H1 (cell line): ENCODE data around the gene RIMBP2. TPM values are rescaled to one million over a fixed set of nuclear protein-coding genes. Genes with fewer than 3 reads are reported as not detected.

Experiments
- CTCF ChIA-PET: fragments of 300-600 bp; sonication (Branson Sonifier 250); formaldehyde crosslinking; loops from one replicate; lab custom pipeline; 2021; ENCODE audit not compliant: partially characterized antibody; lab: Charles Lee
- POLR2A ChIA-PET: fragments of 300-600 bp; sonication (Branson Sonifier 250); formaldehyde crosslinking; loops from one replicate; lab custom pipeline; 2021; ENCODE audit warnings: inconsistent platforms; ENCODE audit not compliant: partially characterized antibody; lab: Charles Lee
- DNase-seq, 2 experiments: peaks; one replicate each; pipeline versions ENCODE4 v3.0.0 to v3.0.0-alpha.2; 2010 to 2022; ENCODE audit warnings: low spot score in 2 of 2, low read depth in 1 of 2, mixed read lengths in 1 of 2
- FAIRE-seq: peaks from 2 replicates; lab custom pipeline; 2011; peaks lifted over from hg19 to GRCh38; lab: Jason Lieb, UNC
- H2AFZ ChIP-seq: 2 replicates; pipeline ENCODE4 v1.8.1; 2012; ENCODE audit warnings: low read length, inconsistent platforms
- H2AK5ac ChIP-seq: 2 replicates; pipeline ENCODE4 v1.6.1; 2013; ENCODE audit warnings: low read depth, low read length
- H2BK120ac ChIP-seq: replicated peaks from 2 replicates; pipeline ENCODE3; 2013; ENCODE audit warnings: low read depth, low read length, inconsistent platforms
- H2BK12ac ChIP-seq: 2 replicates; pipeline ENCODE4 v1.6.1; 2013; ENCODE audit warnings: low read depth, low read length
- H2BK15ac ChIP-seq: 2 replicates; pipeline ENCODE4 v1.6.1; 2013; ENCODE audit warnings: low read length
- H2BK20ac ChIP-seq: 2 replicates; pipeline ENCODE4 v1.6.1; 2013; ENCODE audit warnings: low read length
- H2BK5ac ChIP-seq: 2 replicates; pipeline ENCODE4 v1.6.1; 2013; ENCODE audit warnings: low read depth, low read length
- H3K14ac ChIP-seq: 2 replicates; pipeline ENCODE4 v1.6.1; 2013; ENCODE audit warnings: inconsistent platforms; ENCODE audit not compliant: insufficient read length
- H3K18ac ChIP-seq: 2 replicates; pipeline ENCODE4 v1.6.1; 2013; ENCODE audit warnings: low read length; ENCODE audit errors: extremely low read depth
- H3K23ac ChIP-seq: 2 replicates; pipeline ENCODE4 v1.6.1; 2013; ENCODE audit warnings: inconsistent platforms; ENCODE audit not compliant: insufficient read length
- H3K23me2 ChIP-seq: 2 replicates; pipeline ENCODE4 v1.6.1; 2013; ENCODE audit warnings: low read depth, low read length
- H3K27ac ChIP-seq: 2 replicates; pipeline ENCODE4 v1.6.1; 2011; ENCODE audit warnings: low read depth, low read length, inconsistent platforms
- H3K27me3 ChIP-seq, 4 experiments: replicated peaks in 1 of 4; 1 replicate in 1 of 4; 2 replicates in 3 of 4; pipeline versions ENCODE4 v1.6.1 to v1.8.1; 2011 to 2013; ENCODE audit warnings: low read length in 3 of 4, mild to moderate bottlenecking in 3 of 4, inconsistent platforms in 2 of 4, mixed read lengths in 2 of 4, moderate library complexity in 1 of 4; ENCODE audit not compliant: control insufficient read depth in 3 of 4, insufficient read depth in 3 of 4; ENCODE audit errors: extremely low read depth in 1 of 4
- H3K36me3 ChIP-seq, 4 experiments: 2 replicates each; pipeline versions ENCODE4 v1.6.1 to v1.8.1; 2011 to 2013; ENCODE audit warnings: mild to moderate bottlenecking in 4 of 4, low read length in 3 of 4, moderate library complexity in 2 of 4, control low read depth in 1 of 4, inconsistent platforms in 1 of 4; ENCODE audit not compliant: insufficient read depth in 4 of 4, control insufficient read depth in 2 of 4
- H3K4ac ChIP-seq: replicated peaks from 2 replicates; pipeline ENCODE3; 2013; ENCODE audit warnings: low read length, low read depth, mixed read lengths, inconsistent platforms; ENCODE audit not compliant: insufficient read length
- H3K4me1 ChIP-seq, 4 experiments: replicated peaks in 1 of 4; 1 replicate in 1 of 4; 2 replicates in 3 of 4; pipeline versions ENCODE4 v1.6.1 to v1.8.1; 2011 to 2013; ENCODE audit warnings: low read length in 3 of 4, inconsistent platforms in 2 of 4, mixed read lengths in 1 of 4; ENCODE audit not compliant: insufficient read depth in 4 of 4, control insufficient read depth in 3 of 4
- H3K4me2 ChIP-seq, 2 experiments: 2 replicates each; pipeline versions ENCODE4 v1.6.1 to v1.8.1; 2011 to 2013; ENCODE audit warnings: low read depth in 2 of 2, low read length in 2 of 2, control low read depth in 1 of 2, inconsistent platforms in 1 of 2, mild to moderate bottlenecking in 1 of 2; ENCODE audit not compliant: insufficient read depth in 1 of 2
- H3K4me3 ChIP-seq, 4 experiments: fragments of 200-600, 300-600 bp in 1 of 4; sonication (generic), shearing (Covaris generic), sonication (Bioruptor Twin) in 1 of 4; 2 replicates each; pipeline versions ENCODE4 v1.5.1 to v1.8.1; 2011 to 2016; ENCODE audit warnings: low read length in 4 of 4, low read depth in 3 of 4, control low read depth in 2 of 4, inconsistent platforms in 2 of 4, mild to moderate bottlenecking in 2 of 4, mixed read lengths in 1 of 4, moderate library complexity in 1 of 4; ENCODE audit not compliant: insufficient read depth in 2 of 4; ENCODE audit errors: extremely low read depth in 1 of 4
- H3K56ac ChIP-seq: replicated peaks from 2 replicates; pipeline ENCODE3; 2013; ENCODE audit warnings: low read depth, mild to moderate bottlenecking, mixed read lengths, low read length, inconsistent platforms; ENCODE audit not compliant: insufficient read length
- H3K79me1 ChIP-seq: 2 replicates; pipeline ENCODE4 v1.6.1; 2013; ENCODE audit warnings: low read depth, low read length, control low read depth
- H3K79me2 ChIP-seq, 2 experiments: 2 replicates each; pipeline versions ENCODE4 v1.6.1 to v1.8.1; 2012 to 2013; ENCODE audit warnings: low read length in 2 of 2, mild to moderate bottlenecking in 2 of 2, inconsistent platforms in 1 of 2; ENCODE audit not compliant: insufficient read depth in 2 of 2, control insufficient read depth in 1 of 2
- H3K9ac ChIP-seq, 4 experiments: replicated peaks in 1 of 4; 1 replicate in 1 of 4; 2 replicates in 3 of 4; pipeline versions ENCODE4 v1.6.1 to v1.8.1; 2011 to 2013; ENCODE audit warnings: low read depth in 3 of 4, low read length in 3 of 4, control low read depth in 2 of 4, mild to moderate bottlenecking in 2 of 4, moderate library complexity in 2 of 4, inconsistent platforms in 1 of 4; ENCODE audit errors: extremely low read depth in 1 of 4
- H3K9me3 ChIP-seq, 2 experiments: 2 replicates each; pipeline versions ENCODE4 v1.6.1 to v1.8.1; 2012 to 2013; ENCODE audit warnings: mild to moderate bottlenecking in 2 of 2, moderate library complexity in 2 of 2, control low read depth in 1 of 2, inconsistent platforms in 1 of 2, low read depth in 1 of 2, low read length in 1 of 2, mixed read lengths in 1 of 2; ENCODE audit not compliant: insufficient read depth in 2 of 2
- H4K20me1 ChIP-seq, 2 experiments: replicated peaks in 1 of 2; 2 replicates each; pipeline versions ENCODE3 to v1.8.1; 2011 to 2013; ENCODE audit warnings: inconsistent platforms in 2 of 2, low read length in 2 of 2, mild to moderate bottlenecking in 1 of 2; ENCODE audit not compliant: insufficient read depth in 2 of 2, control insufficient read depth in 1 of 2
- H4K5ac ChIP-seq: 2 replicates; pipeline ENCODE4 v1.6.1; 2013; ENCODE audit warnings: low read length, low read depth, mixed read lengths, inconsistent platforms; ENCODE audit not compliant: insufficient read length
- H4K8ac ChIP-seq: 2 replicates; pipeline ENCODE4 v1.8.0; 2013; ENCODE audit warnings: mild to moderate bottlenecking, moderate library complexity, low read length, inconsistent platforms; ENCODE audit not compliant: insufficient read depth; ENCODE audit errors: extremely low read depth
- H4K91ac ChIP-seq: replicated peaks from 2 replicates; pipeline ENCODE3; 2013; ENCODE audit warnings: low read length, mixed read lengths, inconsistent platforms; ENCODE audit not compliant: insufficient read length
- BCL11A ChIP-seq, 2 experiments: IDR thresholded peaks; one replicate each; pipeline ENCODE4 v1.6.1; 2011; ENCODE audit warnings: low read depth in 2 of 2, low read length in 2 of 2, mild to moderate bottlenecking in 2 of 2
- BRCA1 ChIP-seq: IDR thresholded peaks from 2 replicates; pipeline ENCODE4 v1.6.1; 2012; ENCODE audit warnings: low read depth, low read length, improper control_type of control experiment
- CEBPB ChIP-seq: IDR thresholded peaks from 2 replicates; pipeline ENCODE4 v1.6.1; 2012; ENCODE audit warnings: low read depth, low read length
- FOSL1 ChIP-seq: IDR thresholded peaks from 2 replicates; pipeline ENCODE4 v1.6.1; 2011; ENCODE audit warnings: mild to moderate bottlenecking, low read depth, low read length, moderate library complexity; ENCODE audit not compliant: insufficient read depth
- NRF1 ChIP-seq: IDR thresholded peaks from 2 replicates; pipeline ENCODE4 v1.6.1; 2011; ENCODE audit warnings: mild to moderate bottlenecking, low read depth, low read length, improper control_type of control experiment
- RNF2 ChIP-seq: fragments of 200-900, 300-1000 bp; sonication (generic); IDR thresholded peaks from 2 replicates; pipeline ENCODE4 v1.7.1; 2016; ENCODE audit warnings: borderline replicate concordance, low read depth, mild to moderate bottlenecking, antibody characterized with exemption, low read length; ENCODE audit not compliant: poor library complexity, severe bottlenecking; ENCODE audit errors: missing control alignments
- SP1 ChIP-seq: IDR thresholded peaks from 2 replicates; pipeline ENCODE4 v1.6.1; 2011; ENCODE audit warnings: low read depth, low read length
- SP2 ChIP-seq: IDR thresholded peaks from 2 replicates; pipeline ENCODE4 v1.6.1; 2012; ENCODE audit warnings: mild to moderate bottlenecking, low read length, inconsistent platforms
- SP4 ChIP-seq: IDR thresholded peaks from 2 replicates; pipeline ENCODE4 v1.6.1; 2012; ENCODE audit warnings: low read length, inconsistent platforms
- TBP ChIP-seq: IDR thresholded peaks from 2 replicates; pipeline ENCODE4 v1.6.1; 2011; ENCODE audit warnings: low read depth, low read length, improper control_type of control experiment
- WGBS, 2 experiments: shearing (Covaris generic) in 1 of 2; methylation state at CpG; one replicate each; pipeline versions ENCODE4 v1.1.6 to v1.1.7; 2013 to 2015; ENCODE audit warnings: low lambda C conversion rate in 2 of 2, mixed read lengths in 2 of 2, inconsistent platforms in 1 of 2, low coverage in 1 of 2, missing lambda C conversion rate in 1 of 2; ENCODE audit not compliant: insufficient replicate concordance in 2 of 2, insufficient coverage in 1 of 2, insufficient read length in 1 of 2; ENCODE audit errors: extremely low coverage in 1 of 2, missing lambda C conversion rate in 1 of 2; 5-methylcytosine and 5-hydroxymethylcytosine counted together
- polyA plus RNA-seq, 7 experiments: library from polyadenylated mRNA; depleted of rRNA in 3 of 7; stranded (reverse) in 5 of 7; unstranded in 2 of 7; fragments of >200 nt in 5 of 7; fragments of 200-250 nt in 2 of 7; gene quantifications; 1 replicate in 5 of 7; 2 replicates in 1 of 7; 4 replicates in 1 of 7; pipeline versions ENCODE4 v1.2.1 to v1.2.3, GENCODE V29; 2011 to 2013; ENCODE audit warnings: missing spikeins in 2 of 7, mixed read lengths in 2 of 7
- total RNA-seq: library from RNA; stranded (reverse); fragmentation: NEBNext Ultra II Directional; extraction: Animal tissue kit (Norgen Biotek cat#: 25700); gene quantifications from 2 replicates; pipeline ENCODE4 v1.2.1, GENCODE V29; 2021
- TF ChIP-seq, protein P1 (sequence below): IDR thresholded peaks from 2 replicates; pipeline ENCODE4 v1.6.1; 2012; ENCODE audit warnings: inconsistent platforms
- TF ChIP-seq, protein P2 (sequence below), 3 experiments: IDR thresholded peaks; 1 replicate in 2 of 3; 2 replicates in 1 of 3; pipeline versions ENCODE4 v1.5.1 to v1.6.1; 2011; ENCODE audit warnings: low read length in 3 of 3, mild to moderate bottlenecking in 3 of 3, inconsistent platforms in 2 of 3, low read depth in 1 of 3, moderate library complexity in 1 of 3; ENCODE audit not compliant: insufficient read depth in 1 of 3; ENCODE audit errors: control extremely low read depth in 1 of 3

Gene RIMBP2
- total and polyA plus RNA-seq, 2 of the 8 experiments (the other 6 are each of a cell fraction or from before 2014, with no cell fraction given) = 0.18 to 0.65 TPM

DNA sequence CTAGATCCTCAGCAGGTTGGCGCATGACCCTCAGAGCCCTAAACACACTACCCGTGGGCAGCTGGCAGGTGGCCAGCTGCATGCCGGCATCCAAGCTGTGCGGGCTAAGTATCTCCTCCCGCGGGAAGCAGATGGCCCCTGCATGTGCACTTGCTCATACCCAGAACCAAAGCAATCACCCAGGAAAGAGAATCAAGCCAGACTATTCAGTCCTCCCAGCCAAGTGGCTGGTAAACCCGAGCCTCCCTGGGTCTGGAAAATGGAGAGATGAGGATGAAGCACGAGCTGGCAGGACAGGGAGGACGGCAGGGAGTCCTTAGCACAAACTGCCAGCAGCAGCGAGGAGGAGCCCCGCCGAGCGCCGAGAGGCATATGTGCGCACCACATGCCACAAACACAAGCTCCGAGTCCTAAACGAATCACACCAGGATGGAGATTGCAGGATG lies 139.7 kb downstream of the RIMBP2 start:
- ChIA-PET CTCF (interaction anchor here (1.5 to 1.7 kb wide), 2 partner anchors 25 to 151 kb away, joined by 4 to 5 read pairs; no protein-coding TSS in a partner anchor), POLR2A (no interaction called here)
- WGBS, 2 experiments = 92% methylated on average over 17 of the region's 17 CpGs; no CpG with 5 or more reads in 1 of the 2 experiments
- FAIRE-seq (no peak), DNase-seq (no peak)
- H3K14ac ChIP-seq = no peak overlapping the region
- no peaks in the 10 kb centered on the region for H3K79me1 ChIP-seq
- H3K4ac ChIP-seq = no peak overlapping the region
- H2BK120ac ChIP-seq = no peak overlapping the region
- H2BK20ac ChIP-seq = no peak overlapping the region
- no peaks in the 10 kb centered on the region for H3K4me1 ChIP-seq
- H4K8ac ChIP-seq = no peak overlapping the region
- no peak overlapping the region for H3K56ac ChIP-seq
- H4K20me1 ChIP-seq = no peaks in the 10 kb centered on the region
- H3K23me2 ChIP-seq = no peaks in the 10 kb centered on the region; the same call in 1 of the 2 replicates
- H3K18ac ChIP-seq = no peak overlapping the region
- H3K36me3 ChIP-seq = no peaks in the 10 kb centered on the region
- H3K4me3 ChIP-seq = no peak overlapping the region
- no peak overlapping the region for H2AFZ ChIP-seq
- H3K4me2 ChIP-seq = no peak overlapping the region
- H3K27ac ChIP-seq = no peak overlapping the region
- H3K27me3 ChIP-seq = no peaks in the 10 kb centered on the region
- no peak overlapping the region for H4K5ac ChIP-seq
- H4K91ac ChIP-seq = no peak overlapping the region
- no peak overlapping the region for H3K23ac ChIP-seq
- H2BK5ac ChIP-seq = no peak overlapping the region
- H2BK15ac ChIP-seq = no peak overlapping the region
- no peak overlapping the region for H2AK5ac ChIP-seq
- H3K9me3 ChIP-seq = no peaks in the 10 kb centered on the region
- no peak overlapping the region for H2BK12ac ChIP-seq
- no peak overlapping the region for H3K9ac ChIP-seq
- no peaks in the 10 kb centered on the region for H3K79me2 ChIP-seq
- TF ChIP-seq BRCA1 (no peak), SP2 (no peak), BCL11A (IDR thresholded peaks at IDR 0.05; ENCODE audit: low read depth in 2 of 2, low read length in 2 of 2) (no peak), FOSL1 (no peak), SP1 (no peak), TBP (no peak), RNF2 (no peak), NRF1 (no peak), CEBPB (no peak), SP4 (no peak)
- TF ChIP-seq, protein P1, sequence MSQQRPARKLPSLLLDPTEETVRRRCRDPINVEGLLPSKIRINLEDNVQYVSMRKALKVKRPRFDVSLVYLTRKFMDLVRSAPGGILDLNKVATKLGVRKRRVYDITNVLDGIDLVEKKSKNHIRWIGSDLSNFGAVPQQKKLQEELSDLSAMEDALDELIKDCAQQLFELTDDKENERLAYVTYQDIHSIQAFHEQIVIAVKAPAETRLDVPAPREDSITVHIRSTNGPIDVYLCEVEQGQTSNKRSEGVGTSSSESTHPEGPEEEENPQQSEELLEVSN = no peak
- TF ChIP-seq, protein P2, sequence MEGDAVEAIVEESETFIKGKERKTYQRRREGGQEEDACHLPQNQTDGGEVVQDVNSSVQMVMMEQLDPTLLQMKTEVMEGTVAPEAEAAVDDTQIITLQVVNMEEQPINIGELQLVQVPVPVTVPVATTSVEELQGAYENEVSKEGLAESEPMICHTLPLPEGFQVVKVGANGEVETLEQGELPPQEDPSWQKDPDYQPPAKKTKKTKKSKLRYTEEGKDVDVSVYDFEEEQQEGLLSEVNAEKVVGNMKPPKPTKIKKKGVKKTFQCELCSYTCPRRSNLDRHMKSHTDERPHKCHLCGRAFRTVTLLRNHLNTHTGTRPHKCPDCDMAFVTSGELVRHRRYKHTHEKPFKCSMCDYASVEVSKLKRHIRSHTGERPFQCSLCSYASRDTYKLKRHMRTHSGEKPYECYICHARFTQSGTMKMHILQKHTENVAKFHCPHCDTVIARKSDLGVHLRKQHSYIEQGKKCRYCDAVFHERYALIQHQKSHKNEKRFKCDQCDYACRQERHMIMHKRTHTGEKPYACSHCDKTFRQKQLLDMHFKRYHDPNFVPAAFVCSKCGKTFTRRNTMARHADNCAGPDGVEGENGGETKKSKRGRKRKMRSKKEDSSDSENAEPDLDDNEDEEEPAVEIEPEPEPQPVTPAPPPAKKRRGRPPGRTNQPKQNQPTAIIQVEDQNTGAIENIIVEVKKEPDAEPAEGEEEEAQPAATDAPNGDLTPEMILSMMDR (IDR thresholded peaks at IDR 0.05; ENCODE audit: control extremely low read depth in 1 of 3, insufficient read depth in 1 of 3, low read depth in 1 of 3, low read length in 3 of 3) = no peak
